ENCODE data around the gene GRAMD1B. TPM values are rescaled to one million over a fixed set of nuclear protein-coding genes. Genes with fewer than 3 reads are reported as not detected.

GRAMD1B gene
- polyA plus RNA-seq, 2 of the 4 experiments (the other 2 are of a cell fraction): 55.5 to 108 TPM

DNA sequence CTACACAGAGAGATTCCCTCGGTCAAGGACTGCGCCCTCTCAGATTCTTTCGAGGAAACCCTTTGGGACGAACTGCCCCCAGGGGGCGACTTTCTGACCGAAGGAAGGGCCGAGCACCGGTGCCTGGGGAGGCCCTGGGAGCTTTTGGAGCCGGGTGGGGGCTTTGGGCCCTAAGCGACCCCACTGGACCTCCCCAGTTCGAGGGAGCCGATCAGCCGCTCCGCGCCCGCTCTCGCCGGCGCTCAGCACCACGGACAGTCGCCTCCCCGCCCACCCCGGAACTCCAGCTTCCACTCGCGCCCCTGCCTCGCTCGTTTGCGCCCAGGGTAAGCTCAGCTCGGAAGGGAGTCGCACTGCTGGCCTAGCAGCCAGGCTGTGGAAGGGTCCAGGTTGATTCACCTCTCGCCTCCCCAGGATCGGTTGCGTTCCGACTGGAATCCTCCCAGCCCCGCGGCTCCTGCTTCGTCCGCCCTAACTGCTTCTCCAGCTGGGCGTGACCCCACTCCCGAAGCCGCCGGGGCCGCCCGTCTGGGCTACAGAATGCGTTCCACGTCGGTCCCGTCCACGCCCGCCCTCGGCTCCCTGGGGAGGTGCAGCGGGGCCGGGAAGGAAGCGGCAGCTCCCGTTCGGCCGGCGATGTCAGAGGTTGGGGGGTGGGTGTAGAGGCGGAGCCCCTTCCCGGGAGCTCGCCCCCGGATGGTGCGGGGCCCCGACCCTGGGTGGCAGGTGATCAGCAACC, 223.9 kb downstream of the GRAMD1B start:
- peak overlapping the region in 1 of 2 experiments; percentile 65; a peak in 3 of 6 replicates for H3K27ac ChIP-seq
- ATAC-seq: peak; percentile 80
- peak; percentile 22 to 35 for DNase-seq (ENCODE audit: low read depth in 1 of 2, low spot score in 1 of 2)
- peak overlapping the region; percentile 81 for H3K4me2 ChIP-seq
- no peak for TF ChIP-seq RAD21 (conservative IDR thresholded peaks at IDR 0.05 in 1 of 2, IDR thresholded peaks at IDR 0.05 in 1 of 2)
- no peak for TF ChIP-seq NFE2L2 (conservative IDR thresholded peaks at IDR 0.05; ENCODE audit: low read length)
- no peak for TF ChIP-seq FOSL2 (IDR thresholded peaks at IDR 0.05)
- TF ChIP-seq FOSL2 (CRISPR knock-in tag; IDR thresholded peaks at IDR 0.05): no peak
- TF ChIP-seq, protein P1, sequence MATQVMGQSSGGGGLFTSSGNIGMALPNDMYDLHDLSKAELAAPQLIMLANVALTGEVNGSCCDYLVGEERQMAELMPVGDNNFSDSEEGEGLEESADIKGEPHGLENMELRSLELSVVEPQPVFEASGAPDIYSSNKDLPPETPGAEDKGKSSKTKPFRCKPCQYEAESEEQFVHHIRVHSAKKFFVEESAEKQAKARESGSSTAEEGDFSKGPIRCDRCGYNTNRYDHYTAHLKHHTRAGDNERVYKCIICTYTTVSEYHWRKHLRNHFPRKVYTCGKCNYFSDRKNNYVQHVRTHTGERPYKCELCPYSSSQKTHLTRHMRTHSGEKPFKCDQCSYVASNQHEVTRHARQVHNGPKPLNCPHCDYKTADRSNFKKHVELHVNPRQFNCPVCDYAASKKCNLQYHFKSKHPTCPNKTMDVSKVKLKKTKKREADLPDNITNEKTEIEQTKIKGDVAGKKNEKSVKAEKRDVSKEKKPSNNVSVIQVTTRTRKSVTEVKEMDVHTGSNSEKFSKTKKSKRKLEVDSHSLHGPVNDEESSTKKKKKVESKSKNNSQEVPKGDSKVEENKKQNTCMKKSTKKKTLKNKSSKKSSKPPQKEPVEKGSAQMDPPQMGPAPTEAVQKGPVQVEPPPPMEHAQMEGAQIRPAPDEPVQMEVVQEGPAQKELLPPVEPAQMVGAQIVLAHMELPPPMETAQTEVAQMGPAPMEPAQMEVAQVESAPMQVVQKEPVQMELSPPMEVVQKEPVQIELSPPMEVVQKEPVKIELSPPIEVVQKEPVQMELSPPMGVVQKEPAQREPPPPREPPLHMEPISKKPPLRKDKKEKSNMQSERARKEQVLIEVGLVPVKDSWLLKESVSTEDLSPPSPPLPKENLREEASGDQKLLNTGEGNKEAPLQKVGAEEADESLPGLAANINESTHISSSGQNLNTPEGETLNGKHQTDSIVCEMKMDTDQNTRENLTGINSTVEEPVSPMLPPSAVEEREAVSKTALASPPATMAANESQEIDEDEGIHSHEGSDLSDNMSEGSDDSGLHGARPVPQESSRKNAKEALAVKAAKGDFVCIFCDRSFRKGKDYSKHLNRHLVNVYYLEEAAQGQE (IDR thresholded peaks at IDR 0.05): peak; percentile 95
- ChIA-PET CTCF (interaction anchor here (1.0 to 7.6 kb wide), 11 partner anchors 10 to 417 kb away, joined by 3 to 52 read pairs (median 5); no protein-coding TSS in a partner anchor), POLR2A (interaction anchor here (0.6 to 0.9 kb wide), 2 partner anchors 15 to 57 kb away, joined by 3 read pairs; no protein-coding TSS in a partner anchor)
- no peaks in the 10 kb centered on the region for H3K9me3 ChIP-seq
- 0% methylated on average over 5 of the region's 64 CpGs for WGBS (ENCODE audit: missing lambda C conversion rate)
- no peak for FAIRE-seq
- H3K4me1 ChIP-seq: peaks cover 3% of the 10 kb centered on the region; the same call in 1 of the 3 replicates
- H3K4me3 ChIP-seq: peak overlapping the region; percentile 73

DNA sequence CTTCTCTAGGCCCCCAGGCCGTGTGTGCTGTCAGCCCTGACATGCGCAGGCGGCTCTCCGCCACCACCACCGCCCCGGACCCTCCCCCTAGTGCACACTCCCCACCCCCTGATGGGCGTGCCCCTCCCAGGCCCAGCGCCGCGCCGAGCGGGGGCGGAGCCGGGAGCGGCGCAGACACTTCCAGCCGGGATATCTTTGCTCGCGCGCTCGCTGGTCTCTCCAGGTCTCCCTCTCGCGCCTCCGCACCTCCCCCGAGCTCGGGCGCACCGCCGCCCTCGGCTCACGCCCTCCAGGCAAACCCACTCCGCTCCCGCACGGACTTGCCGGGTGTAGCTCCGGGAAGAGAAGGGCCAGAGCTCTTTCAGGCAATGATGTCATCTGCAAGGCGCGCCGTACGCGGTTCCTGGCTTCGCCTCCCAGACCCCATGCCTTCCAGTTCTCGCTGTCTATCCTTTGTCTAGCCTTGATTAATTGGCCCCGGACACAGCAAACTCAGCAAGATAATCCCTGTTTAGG, 224.6 kb downstream of the GRAMD1B start, which contains the start of gene SCN3B:
Gene SCN3B (minus strand): TSS at position 59 of the 516 bp plus-strand sequence. CDS start 823 bp downstream, outside the sequence.
- ATAC-seq: peak; percentile 95 to 98
- no peak for TF ChIP-seq NR3C1 (IDR thresholded peaks at IDR 0.05)
- no peak for TF ChIP-seq EP300 (IDR thresholded peaks at IDR 0.05)
- TF ChIP-seq PHF8 (IDR thresholded peaks at IDR 0.05; ENCODE audit: borderline replicate concordance, low read depth): no peak
- TF ChIP-seq HOXB13 (CRISPR knock-in tag; IDR thresholded peaks at IDR 0.05; ENCODE audit: low read depth): no peak
- TF ChIP-seq, protein P2, sequence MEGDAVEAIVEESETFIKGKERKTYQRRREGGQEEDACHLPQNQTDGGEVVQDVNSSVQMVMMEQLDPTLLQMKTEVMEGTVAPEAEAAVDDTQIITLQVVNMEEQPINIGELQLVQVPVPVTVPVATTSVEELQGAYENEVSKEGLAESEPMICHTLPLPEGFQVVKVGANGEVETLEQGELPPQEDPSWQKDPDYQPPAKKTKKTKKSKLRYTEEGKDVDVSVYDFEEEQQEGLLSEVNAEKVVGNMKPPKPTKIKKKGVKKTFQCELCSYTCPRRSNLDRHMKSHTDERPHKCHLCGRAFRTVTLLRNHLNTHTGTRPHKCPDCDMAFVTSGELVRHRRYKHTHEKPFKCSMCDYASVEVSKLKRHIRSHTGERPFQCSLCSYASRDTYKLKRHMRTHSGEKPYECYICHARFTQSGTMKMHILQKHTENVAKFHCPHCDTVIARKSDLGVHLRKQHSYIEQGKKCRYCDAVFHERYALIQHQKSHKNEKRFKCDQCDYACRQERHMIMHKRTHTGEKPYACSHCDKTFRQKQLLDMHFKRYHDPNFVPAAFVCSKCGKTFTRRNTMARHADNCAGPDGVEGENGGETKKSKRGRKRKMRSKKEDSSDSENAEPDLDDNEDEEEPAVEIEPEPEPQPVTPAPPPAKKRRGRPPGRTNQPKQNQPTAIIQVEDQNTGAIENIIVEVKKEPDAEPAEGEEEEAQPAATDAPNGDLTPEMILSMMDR (IDR thresholded peaks at IDR 0.05): no peak
- no peak for TF ChIP-seq HOXB5 (CRISPR knock-in tag; IDR thresholded peaks at IDR 0.05)
- TF ChIP-seq CEBPB (IDR thresholded peaks at IDR 0.05): no peak
- TF ChIP-seq HDAC2 (IDR thresholded peaks at IDR 0.05): no peak
- no peak for TF ChIP-seq GATA3 (IDR thresholded peaks at IDR 0.05; ENCODE audit: borderline replicate concordance)
- TF ChIP-seq CBX8 (IDR thresholded peaks at IDR 0.05): no peak
- TF ChIP-seq SREBF2 (IDR thresholded peaks at IDR 0.05): no peak
- no peak for TF ChIP-seq HEYL (CRISPR knock-in tag; IDR thresholded peaks at IDR 0.05)
- no peak for TF ChIP-seq SMC3 (IDR thresholded peaks at IDR 0.05)
- TF ChIP-seq POLR2A (IDR thresholded peaks at IDR 0.05; ENCODE audit: low read length): no peak
- no peak for TF ChIP-seq RCOR1 (IDR thresholded peaks at IDR 0.05; ENCODE audit: low read depth, low read length)
- TF ChIP-seq FOSB (CRISPR knock-in tag; IDR thresholded peaks at IDR 0.05): no peak
- TF ChIP-seq ZFP36 (IDR thresholded peaks at IDR 0.05; ENCODE audit: borderline replicate concordance, partially characterized antibody): no peak
- TF ChIP-seq, protein P3, sequence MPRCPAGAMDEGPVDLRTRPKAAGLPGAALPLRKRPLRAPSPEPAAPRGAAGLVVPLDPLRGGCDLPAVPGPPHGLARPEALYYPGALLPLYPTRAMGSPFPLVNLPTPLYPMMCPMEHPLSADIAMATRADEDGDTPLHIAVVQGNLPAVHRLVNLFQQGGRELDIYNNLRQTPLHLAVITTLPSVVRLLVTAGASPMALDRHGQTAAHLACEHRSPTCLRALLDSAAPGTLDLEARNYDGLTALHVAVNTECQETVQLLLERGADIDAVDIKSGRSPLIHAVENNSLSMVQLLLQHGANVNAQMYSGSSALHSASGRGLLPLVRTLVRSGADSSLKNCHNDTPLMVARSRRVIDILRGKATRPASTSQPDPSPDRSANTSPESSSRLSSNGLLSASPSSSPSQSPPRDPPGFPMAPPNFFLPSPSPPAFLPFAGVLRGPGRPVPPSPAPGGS (IDR thresholded peaks at IDR 0.05): no peak
- TF ChIP-seq NPAS2 (CRISPR knock-in tag; IDR thresholded peaks at IDR 0.05; ENCODE audit: borderline replicate concordance): no peak
- POLR2A ChIA-PET: interaction anchor here (0.9 kb wide), 1 partner anchor 56 kb away, joined by 3 read pairs; no protein-coding TSS in a partner anchor

More for the DNA sequence above, 224.6 kb downstream of the GRAMD1B start, which contains the start of gene SCN3B:
- peak within 1 kb of the TSS; percentile 81 for H3K4me2 ChIP-seq
- 3% methylated on average over 9 of the region's 44 CpGs for WGBS (ENCODE audit: missing lambda C conversion rate)
- CTCF ChIA-PET: interaction anchor here (1.1 to 7.6 kb wide), 9 partner anchors 10 to 73 kb away, joined by 3 to 52 read pairs (median 7); no protein-coding TSS in a partner anchor
- FAIRE-seq: no peak
- no peaks in the 10 kb centered on the region for H3K9me3 ChIP-seq
- peak within 1 kb of the TSS in 1 of 2 experiments; percentile 65; a peak in 3 of 6 replicates for H3K27ac ChIP-seq
- H3K4me3 ChIP-seq: peak within 1 kb of the TSS; percentile 73
- peak; percentile 69 to 72 for DNase-seq (ENCODE audit: low read depth in 1 of 2, low spot score in 1 of 2)
- peaks cover 3% of the 10 kb centered on the region; the same call in 1 of the 3 replicates for H3K4me1 ChIP-seq
